CD14-positive monocyte (primary cell): ENCODE measurements around the gene SMCO4. TPM values are rescaled to one million over a fixed set of nuclear protein-coding genes. Genes with fewer than 3 reads are reported as not detected.

ENCODE experiments used
- DNase-seq, 3 donors: peaks; one replicate each; pipeline ENCODE4 v3.0.0-alpha.2; 2011 to 2022
- H2AFZ ChIP-seq: 2 replicates; pipeline ENCODE4 v1.6.0; 2012; ENCODE audit warnings: mild to moderate bottlenecking, low read depth, low read length, inconsistent platforms; ENCODE audit not compliant: insufficient read depth, poor library complexity, severe bottlenecking
- H3K27ac ChIP-seq, 2 donors: 1 replicate in 1 of 2; 2 replicates in 1 of 2; pipeline ENCODE4 v1.5.1; 2012 to 2013; ENCODE audit warnings: low read length in 2 of 2, control low read depth in 1 of 2, inconsistent platforms in 1 of 2, low read depth in 1 of 2, mild to moderate bottlenecking in 1 of 2
- H3K27me3 ChIP-seq, 2 donors: one replicate each; pipeline versions ENCODE4 v1.6.0 to v1.6.1; 2011 to 2013; ENCODE audit warnings: low read length in 2 of 2; ENCODE audit not compliant: control insufficient read depth in 2 of 2, insufficient read depth in 2 of 2
- H3K36me3 ChIP-seq, 2 donors: replicated peaks in 1 of 2; 1 replicate in 1 of 2; 2 replicates in 1 of 2; pipeline versions ENCODE4 v1.5.1 to v1.6.1; 2012 to 2013; ENCODE audit warnings: low read length in 2 of 2, control low read depth in 1 of 2, inconsistent platforms in 1 of 2, mild to moderate bottlenecking in 1 of 2; ENCODE audit not compliant: insufficient read depth in 2 of 2, control insufficient read depth in 1 of 2
- H3K4me1 ChIP-seq, 2 donors: 1 replicate in 1 of 2; 2 replicates in 1 of 2; pipeline versions ENCODE4 v1.5.1 to v1.6.1; 2012 to 2013; ENCODE audit warnings: low read length in 2 of 2, control low read depth in 1 of 2, inconsistent platforms in 1 of 2, mild to moderate bottlenecking in 1 of 2, moderate library complexity in 1 of 2; ENCODE audit not compliant: insufficient read depth in 2 of 2, control insufficient read depth in 1 of 2
- H3K4me2 ChIP-seq: replicated peaks from 2 replicates; pipeline ENCODE3; 2012; ENCODE audit warnings: low read length, moderate library complexity, mild to moderate bottlenecking; ENCODE audit not compliant: poor library complexity, severe bottlenecking; ENCODE audit errors: extremely low read depth
- H3K4me3 ChIP-seq, 3 experiments: fragments of 200-600 bp in 1 of 3; sonication (generic) in 1 of 3; replicated peaks in 1 of 3; 1 replicate in 2 of 3; 2 replicates in 1 of 3; pipeline ENCODE4 v1.5.1; 2011 to 2013; ENCODE audit warnings: low read length in 3 of 3, mild to moderate bottlenecking in 3 of 3, control low read depth in 2 of 3, low read depth in 2 of 3, inconsistent platforms in 1 of 3, moderate library complexity in 1 of 3
- H3K79me2 ChIP-seq: 2 replicates; pipeline ENCODE4 v1.6.0; 2012; ENCODE audit warnings: mild to moderate bottlenecking, control low read depth, inconsistent platforms, low read length, moderate library complexity; ENCODE audit not compliant: insufficient read depth
- H3K9ac ChIP-seq: 2 replicates; pipeline ENCODE4 v1.6.0; 2017; ENCODE audit warnings: low read length, mild to moderate bottlenecking; ENCODE audit not compliant: insufficient read depth, poor library complexity, severe bottlenecking
- H3K9me3 ChIP-seq, 2 donors: replicated peaks in 1 of 2; 1 replicate in 1 of 2; 2 replicates in 1 of 2; pipeline versions ENCODE4 v1.5.1 to v1.6.1; 2012 to 2013; ENCODE audit warnings: low read length in 2 of 2, control low read depth in 1 of 2; ENCODE audit not compliant: control insufficient read depth in 1 of 2, insufficient read depth in 1 of 2
- H4K20me1 ChIP-seq: 2 replicates; pipeline ENCODE4 v1.6.0; 2012; ENCODE audit warnings: mild to moderate bottlenecking, low read length, control low read depth, moderate library complexity; ENCODE audit not compliant: insufficient read depth
- H3K27ac Mint-ChIP-seq, 7 donors: one replicate each; pipeline ENCODE4 v1.8.0; 2020; ENCODE audit warnings: mild to moderate bottlenecking in 7 of 7, mixed read lengths in 7 of 7, moderate library complexity in 6 of 7, inconsistent platforms in 2 of 7
- H3K27me3 Mint-ChIP-seq, 3 donors: one replicate each; pipeline ENCODE4 v1.8.0; 2021 to 2022; ENCODE audit warnings: low read depth in 3 of 3, mild to moderate bottlenecking in 3 of 3, mixed read lengths in 3 of 3, moderate library complexity in 3 of 3, inconsistent platforms in 1 of 3
- H3K36me3 Mint-ChIP-seq, 2 donors: one replicate each; pipeline ENCODE4 v1.8.0; 2020; ENCODE audit warnings: mixed read lengths in 2 of 2, inconsistent platforms in 1 of 2, mild to moderate bottlenecking in 1 of 2
- H3K4me1 Mint-ChIP-seq: one replicate; pipeline ENCODE4 v1.8.0; 2020; ENCODE audit warnings: mild to moderate bottlenecking, mixed read lengths
- H3K4me3 Mint-ChIP-seq, 2 donors: one replicate each; pipeline ENCODE4 v1.8.0; 2020; ENCODE audit warnings: mild to moderate bottlenecking in 2 of 2, mixed read lengths in 2 of 2, moderate library complexity in 1 of 2
- H3K9me3 Mint-ChIP-seq, 7 donors: one replicate each; pipeline ENCODE4 v1.8.0; 2020 to 2022; ENCODE audit warnings: mixed read lengths in 7 of 7, mild to moderate bottlenecking in 6 of 7, moderate library complexity in 6 of 7, inconsistent platforms in 2 of 7
- WGBS: methylation state at CpG from one replicate; pipeline ENCODE4 v1.1.5; 2013; ENCODE audit warnings: missing lambda C conversion rate; ENCODE audit not compliant: insufficient coverage; 5-methylcytosine and 5-hydroxymethylcytosine counted together
- intact Hi-C, 2 donors: fragments of 100-400 bp; cut with micrococcal nuclease; formaldehyde crosslinking; loops; one replicate each; pipeline versions ENCODE4 v1.15.0 to v1.15.1; 2023
- polyA plus RNA-seq, 3 donors: library from polyadenylated mRNA; depleted of rRNA in 1 of 3; unstranded in 2 of 3; stranded (reverse) in 1 of 3; fragments of 300-500 nt in 2 of 3; fragments of >200 nt in 1 of 3; fragmentation: Illumina TruSeq in 2 of 3; gene quantifications; 1 replicate in 2 of 3; 2 replicates in 1 of 3; pipeline ENCODE4 v1.2.3, GENCODE V29; 2012 to 2021
- TF ChIP-seq, protein P1 (sequence below): fragments of 200-600 bp; IDR thresholded peaks from one replicate; pipeline ENCODE4 v1.8.0; 2022; ENCODE audit warnings: antibody characterized with exemption, mild to moderate bottlenecking

Gene SMCO4
- polyA plus RNA-seq, 3 donors = 110 to 242 (median 169) TPM

DNA sequence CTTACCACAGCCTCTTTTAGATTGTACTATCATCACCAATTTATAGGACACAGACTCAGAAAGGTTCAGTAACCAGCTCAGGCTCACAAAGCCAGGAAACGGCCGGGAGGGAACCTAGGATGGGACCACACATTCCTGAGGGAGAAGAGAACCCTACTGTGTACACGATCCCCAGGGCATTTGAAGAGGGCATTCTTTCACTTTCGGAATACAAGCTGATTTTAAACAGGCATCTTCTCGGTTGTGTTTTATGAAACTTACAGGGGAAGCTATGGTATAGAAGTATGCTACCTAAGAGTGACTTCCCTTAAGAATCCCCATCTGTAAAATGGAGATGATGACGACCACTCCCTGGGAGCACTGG lies 19.0 kb downstream of the SMCO4 start:
- Mint-ChIP-seq H3K27ac (peak overlapping the region; percentile 96 to 98 (median 97)), H3K27me3 (peaks cover 0 to 3% (median 1%) of the 10 kb centered on the region in 3 donors), H3K4me1 (peaks cover 77% of the 10 kb centered on the region), H3K36me3 (peaks cover 11 to 22% of the 10 kb centered on the region in 2 donors), H3K9me3 (no peaks in the 10 kb centered on the region), H3K4me3 (peak overlapping the region; percentile 77 to 90)
- H3K9ac ChIP-seq = peak overlapping the region; percentile 56
- intact Hi-C loops = loop anchor here in 1 of 2 donors (2.0 to 10.0 kb wide), 3 partner anchors 15 to 327 kb away; partner anchors contain the start of gene SLC36A4
- peaks cover 41% of the 10 kb centered on the region for H4K20me1 ChIP-seq
- peak overlapping the region; percentile 34 for H2AFZ ChIP-seq
- peaks cover 88% of the 10 kb centered on the region for H3K79me2 ChIP-seq
- H3K36me3 ChIP-seq = no peaks in the 10 kb centered on the region
- peak overlapping the region; percentile 75 for H3K4me2 ChIP-seq
- peak overlapping the region; percentile 78 to 92 for H3K27ac ChIP-seq
- WGBS = no CpG with 5 or more reads among the region's 6 CpGs
- peak overlapping the region; percentile 10 to 70 (median 62) for H3K4me3 ChIP-seq
- DNase-seq = no peak
- H3K9me3 ChIP-seq = no peaks in the 10 kb centered on the region
- TF ChIP-seq, protein P1, sequence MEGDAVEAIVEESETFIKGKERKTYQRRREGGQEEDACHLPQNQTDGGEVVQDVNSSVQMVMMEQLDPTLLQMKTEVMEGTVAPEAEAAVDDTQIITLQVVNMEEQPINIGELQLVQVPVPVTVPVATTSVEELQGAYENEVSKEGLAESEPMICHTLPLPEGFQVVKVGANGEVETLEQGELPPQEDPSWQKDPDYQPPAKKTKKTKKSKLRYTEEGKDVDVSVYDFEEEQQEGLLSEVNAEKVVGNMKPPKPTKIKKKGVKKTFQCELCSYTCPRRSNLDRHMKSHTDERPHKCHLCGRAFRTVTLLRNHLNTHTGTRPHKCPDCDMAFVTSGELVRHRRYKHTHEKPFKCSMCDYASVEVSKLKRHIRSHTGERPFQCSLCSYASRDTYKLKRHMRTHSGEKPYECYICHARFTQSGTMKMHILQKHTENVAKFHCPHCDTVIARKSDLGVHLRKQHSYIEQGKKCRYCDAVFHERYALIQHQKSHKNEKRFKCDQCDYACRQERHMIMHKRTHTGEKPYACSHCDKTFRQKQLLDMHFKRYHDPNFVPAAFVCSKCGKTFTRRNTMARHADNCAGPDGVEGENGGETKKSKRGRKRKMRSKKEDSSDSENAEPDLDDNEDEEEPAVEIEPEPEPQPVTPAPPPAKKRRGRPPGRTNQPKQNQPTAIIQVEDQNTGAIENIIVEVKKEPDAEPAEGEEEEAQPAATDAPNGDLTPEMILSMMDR = no peak
- H3K27me3 ChIP-seq = no peaks in the 10 kb centered on the region
- peaks cover 74 to 82% of the 10 kb centered on the region in 2 donors for H3K4me1 ChIP-seq

DNA sequence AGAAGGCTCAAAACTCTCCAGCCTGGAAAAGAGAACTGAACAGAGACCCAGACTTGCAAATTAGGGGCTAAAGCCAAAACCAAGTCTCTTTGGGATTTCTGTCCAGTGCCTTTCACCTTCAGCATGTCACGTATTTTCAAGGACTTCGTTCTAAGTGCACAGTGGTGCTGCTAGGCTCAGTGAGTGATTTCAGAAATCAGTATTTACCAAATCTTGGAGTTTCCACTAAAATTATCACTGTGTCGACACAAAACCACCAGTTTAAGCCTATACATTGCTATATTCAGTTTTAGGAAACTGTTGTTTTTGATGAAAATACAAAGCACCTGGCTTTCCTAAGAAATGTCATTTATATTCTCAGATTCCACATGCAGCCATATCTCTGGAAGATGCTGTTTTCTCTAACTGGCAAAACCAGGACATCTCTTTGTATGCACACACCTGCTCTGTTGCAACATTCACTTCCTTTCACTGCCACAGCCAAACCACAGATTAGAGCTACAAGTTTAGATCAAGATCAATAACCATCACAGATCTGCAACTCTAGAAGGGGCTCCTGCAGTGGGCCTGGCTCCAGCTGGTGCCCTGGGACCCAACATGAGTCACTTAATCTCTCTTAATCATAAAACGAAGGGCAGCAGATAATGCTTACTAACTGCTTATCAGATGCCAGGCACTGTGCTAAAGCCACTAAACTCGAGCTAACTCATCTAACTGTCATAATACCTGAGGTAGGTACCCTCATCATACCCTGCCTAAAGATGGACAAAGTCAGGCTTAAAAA lies 22.3 kb downstream of the SMCO4 start:
- Histone ChIP-seq H3K9me3 (no peaks in the 10 kb centered on the region), H4K20me1 (peaks cover 58% of the 10 kb centered on the region), H3K4me3 (no peak overlapping the region), H2AFZ (no peak overlapping the region), H3K4me2 (no peak overlapping the region), H3K27ac (no peak overlapping the region), H3K36me3 (peaks cover 0 to 4% of the 10 kb centered on the region in 2 donors), H3K27me3 (no peaks in the 10 kb centered on the region), H3K79me2 (peaks cover 85% of the 10 kb centered on the region), H3K4me1 (peaks cover 46 to 53% of the 10 kb centered on the region in 2 donors), H3K9ac (no peak overlapping the region)
- peak in 1 of 3 donors; percentile 38 for DNase-seq
- Mint-ChIP-seq H3K4me3 (no peak overlapping the region), H3K36me3 (peaks cover 19 to 32% of the 10 kb centered on the region in 2 donors), H3K9me3 (no peaks in the 10 kb centered on the region), H3K27me3 (peaks cover 0 to 3% (median 1%) of the 10 kb centered on the region in 3 donors), H3K4me1 (peaks cover 62% of the 10 kb centered on the region), H3K27ac (no peak overlapping the region)
- WGBS = 46% methylated on average over 3 of the region's 5 CpGs
- intact Hi-C loops = loop anchor here in 1 of 2 donors (5.0 to 10.0 kb wide), 2 partner anchors 84 to 324 kb away; partner anchors contain the start of gene SLC36A4
- TF ChIP-seq, protein P1 = no peak
